ENCODE results near the gene SORCS2. TPM values are rescaled to one million over a fixed set of nuclear protein-coding genes. Genes with fewer than 3 reads are reported as not detected.

SORCS2 gene
- total RNA-seq, 2 donors from 2014 or later: 0.05 to 0.07 TPM

- peak; percentile 52 to 64 for ATAC-seq (replicated peaks in 1 of 2)
- H3K27ac Mint-ChIP-seq: peak overlapping the region; percentile 37
- H3K9me3 Mint-ChIP-seq: no peaks in the 10 kb centered on the region
- no peaks in the 10 kb centered on the region for H3K4me1 Mint-ChIP-seq (ENCODE audit: low read depth)
- DNase-seq: peak; percentile 43 to 62
- H3K4me3 Mint-ChIP-seq: no peak overlapping the region
- no peaks in the 10 kb centered on the region for H3K27me3 Mint-ChIP-seq (ENCODE audit: low read depth)
- H3K36me3 Mint-ChIP-seq (ENCODE audit: insufficient read depth in 2 of 2): no peaks in the 10 kb centered on the region
Measured at GRCh38 chr4:7761720-7762119, 569.4 kb downstream of the SORCS2 start.

GRCh38 chr4:7762376-7763030, 570.2 kb downstream of the SORCS2 start:
- ATAC-seq (replicated peaks in 1 of 2): no peak
- Mint-ChIP-seq H3K36me3 (ENCODE audit: insufficient read depth in 2 of 2) (no peaks in the 10 kb centered on the region), H3K4me1 (ENCODE audit: low read depth) (no peaks in the 10 kb centered on the region), H3K9me3 (no peaks in the 10 kb centered on the region), H3K27ac (no peak overlapping the region), H3K4me3 (no peak overlapping the region), H3K27me3 (ENCODE audit: low read depth) (no peaks in the 10 kb centered on the region)
- DNase-seq: no peak

GRCh38 chr4:7763106-7763505, 570.8 kb downstream of the SORCS2 start:
- Mint-ChIP-seq H3K36me3 (ENCODE audit: insufficient read depth in 2 of 2) (no peaks in the 10 kb centered on the region), H3K27ac (no peak overlapping the region), H3K4me1 (ENCODE audit: low read depth) (no peaks in the 10 kb centered on the region), H3K4me3 (no peak overlapping the region), H3K9me3 (no peaks in the 10 kb centered on the region), H3K27me3 (ENCODE audit: low read depth) (no peaks in the 10 kb centered on the region)
- no peak for ATAC-seq (replicated peaks in 1 of 2)
- no peak for DNase-seq

GRCh38 chr4:7763788-7764187, 571.5 kb downstream of the SORCS2 start:
- Mint-ChIP-seq H3K36me3 (ENCODE audit: insufficient read depth in 2 of 2) (no peaks in the 10 kb centered on the region), H3K9me3 (no peaks in the 10 kb centered on the region), H3K4me3 (no peak overlapping the region), H3K4me1 (ENCODE audit: low read depth) (no peaks in the 10 kb centered on the region), H3K27me3 (ENCODE audit: low read depth) (no peaks in the 10 kb centered on the region), H3K27ac (no peak overlapping the region)
- DNase-seq (no peak), ATAC-seq (replicated peaks in 1 of 2) (no peak)

- DNase-seq (no peak), ATAC-seq (replicated peaks in 1 of 2) (no peak)
- Mint-ChIP-seq H3K9me3 (no peaks in the 10 kb centered on the region), H3K4me3 (no peak overlapping the region), H3K4me1 (ENCODE audit: low read depth) (no peaks in the 10 kb centered on the region), H3K27me3 (ENCODE audit: low read depth) (no peaks in the 10 kb centered on the region), H3K27ac (no peak overlapping the region), H3K36me3 (ENCODE audit: insufficient read depth in 2 of 2) (no peaks in the 10 kb centered on the region)
Measured at GRCh38 chr4:7764466-7764865, 572.1 kb downstream of the SORCS2 start.

- H3K9me3 Mint-ChIP-seq: no peaks in the 10 kb centered on the region
- H3K27ac Mint-ChIP-seq: no peak overlapping the region
- no peaks in the 10 kb centered on the region for H3K27me3 Mint-ChIP-seq (ENCODE audit: low read depth)
- no peak for ATAC-seq (replicated peaks in 1 of 2)
- DNase-seq: no peak
- H3K4me1 Mint-ChIP-seq (ENCODE audit: low read depth): no peaks in the 10 kb centered on the region
- H3K4me3 Mint-ChIP-seq: no peak overlapping the region
- no peaks in the 10 kb centered on the region for H3K36me3 Mint-ChIP-seq (ENCODE audit: insufficient read depth in 2 of 2)
Measured at GRCh38 chr4:7765666-7766065, 573.3 kb downstream of the SORCS2 start.

- DNase-seq (no peak), ATAC-seq (replicated peaks in 1 of 2) (no peak)
- H3K9me3 Mint-ChIP-seq: no peaks in the 10 kb centered on the region
- no peaks in the 10 kb centered on the region for H3K27me3 Mint-ChIP-seq (ENCODE audit: low read depth)
- H3K36me3 Mint-ChIP-seq (ENCODE audit: insufficient read depth in 2 of 2): no peaks in the 10 kb centered on the region
- H3K4me3 Mint-ChIP-seq: no peak overlapping the region
- H3K4me1 Mint-ChIP-seq (ENCODE audit: low read depth): peaks cover 4% of the 10 kb centered on the region
- H3K27ac Mint-ChIP-seq: no peak overlapping the region
Measured at GRCh38 chr4:7766086-7766485, 573.7 kb downstream of the SORCS2 start.

- H3K4me3 Mint-ChIP-seq: no peak overlapping the region
- no peak for ATAC-seq (replicated peaks in 1 of 2)
- peaks cover 11% of the 10 kb centered on the region for H3K4me1 Mint-ChIP-seq (ENCODE audit: low read depth)
- no peak overlapping the region for H3K27ac Mint-ChIP-seq
- no peak for DNase-seq
- H3K27me3 Mint-ChIP-seq (ENCODE audit: low read depth): no peaks in the 10 kb centered on the region
- H3K9me3 Mint-ChIP-seq: no peaks in the 10 kb centered on the region
- H3K36me3 Mint-ChIP-seq (ENCODE audit: insufficient read depth in 2 of 2): no peaks in the 10 kb centered on the region
Measured at GRCh38 chr4:7766661-7767345, 574.5 kb downstream of the SORCS2 start.

GRCh38 chr4:7767526-7767925, 575.2 kb downstream of the SORCS2 start:
- Mint-ChIP-seq H3K4me1 (ENCODE audit: low read depth) (peaks cover 14% of the 10 kb centered on the region), H3K36me3 (ENCODE audit: insufficient read depth in 2 of 2) (peaks cover 0 to 1% of the 10 kb centered on the region in 2 donors)

GRCh38 chr4:7767966-7768365, 575.6 kb downstream of the SORCS2 start:
- H3K27ac Mint-ChIP-seq: no peak overlapping the region
- ATAC-seq (replicated peaks in 1 of 2) (no peak), DNase-seq (no peak)
- peaks cover 0 to 1% of the 10 kb centered on the region in 2 donors for H3K36me3 Mint-ChIP-seq (ENCODE audit: insufficient read depth in 2 of 2)
- no peaks in the 10 kb centered on the region for H3K27me3 Mint-ChIP-seq (ENCODE audit: low read depth)
- no peak overlapping the region for H3K4me3 Mint-ChIP-seq
- peaks cover 14% of the 10 kb centered on the region for H3K4me1 Mint-ChIP-seq (ENCODE audit: low read depth)
- H3K9me3 Mint-ChIP-seq: no peaks in the 10 kb centered on the region

More at GRCh38 chr4:7767526-7767925, 575.2 kb downstream of the SORCS2 start:
- DNase-seq: no peak
- ATAC-seq (replicated peaks in 1 of 2): no peak
- H3K27ac Mint-ChIP-seq: no peak overlapping the region
- no peak overlapping the region for H3K4me3 Mint-ChIP-seq
- no peaks in the 10 kb centered on the region for H3K9me3 Mint-ChIP-seq
- H3K27me3 Mint-ChIP-seq (ENCODE audit: low read depth): no peaks in the 10 kb centered on the region

GRCh38 chr4:7768736-7769135, 576.4 kb downstream of the SORCS2 start:
- H3K4me3 Mint-ChIP-seq: no peak overlapping the region
- DNase-seq: no peak
- H3K27ac Mint-ChIP-seq: no peak overlapping the region
- H3K27me3 Mint-ChIP-seq (ENCODE audit: low read depth): no peaks in the 10 kb centered on the region
- peaks cover 14% of the 10 kb centered on the region for H3K4me1 Mint-ChIP-seq (ENCODE audit: low read depth)
- peaks cover 0 to 3% of the 10 kb centered on the region in 2 donors for H3K36me3 Mint-ChIP-seq (ENCODE audit: insufficient read depth in 2 of 2)
- ATAC-seq (replicated peaks in 1 of 2): no peak
- no peaks in the 10 kb centered on the region for H3K9me3 Mint-ChIP-seq

GRCh38 chr4:7769396-7770223, 577.3 kb downstream of the SORCS2 start:
- Mint-ChIP-seq H3K36me3 (ENCODE audit: insufficient read depth in 2 of 2) (peaks cover 0 to 3% of the 10 kb centered on the region in 2 donors), H3K27me3 (ENCODE audit: low read depth) (no peaks in the 10 kb centered on the region), H3K9me3 (no peaks in the 10 kb centered on the region), H3K4me1 (ENCODE audit: low read depth) (peaks cover 14% of the 10 kb centered on the region), H3K4me3 (no peak overlapping the region), H3K27ac (no peak overlapping the region)
- DNase-seq: no peak
- ATAC-seq (replicated peaks in 1 of 2): no peak

Data from activated T-cell treated with anti-CD3 and anti-CD28 coated beads, Interleukin-2, amount 50 U/mL, for 72 hours (primary cell).